Measurements from ENCODE around the gene RGS8. TPM values are rescaled to one million over a fixed set of nuclear protein-coding genes. Genes with fewer than 3 reads are reported as not detected.

Gene RGS8, protein sequence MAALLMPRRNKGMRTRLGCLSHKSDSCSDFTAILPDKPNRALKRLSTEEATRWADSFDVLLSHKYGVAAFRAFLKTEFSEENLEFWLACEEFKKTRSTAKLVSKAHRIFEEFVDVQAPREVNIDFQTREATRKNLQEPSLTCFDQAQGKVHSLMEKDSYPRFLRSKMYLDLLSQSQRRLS
- under 1 TPM; 0.04 to 0.08 TPM for total RNA-seq

GRCh38 chr1:182684116-182684828 lies at the start of gene RGS8:
Gene RGS8 (minus strand): TSS chr1:182684587. CDS start chr1:182669649, 14,938 bp downstream.
- no peak for ATAC-seq (replicated peaks)
- H3K27ac Mint-ChIP-seq = no peak within 1 kb of the TSS
- H3K4me1 Mint-ChIP-seq = no peaks in the 10 kb centered on the region

DNA sequence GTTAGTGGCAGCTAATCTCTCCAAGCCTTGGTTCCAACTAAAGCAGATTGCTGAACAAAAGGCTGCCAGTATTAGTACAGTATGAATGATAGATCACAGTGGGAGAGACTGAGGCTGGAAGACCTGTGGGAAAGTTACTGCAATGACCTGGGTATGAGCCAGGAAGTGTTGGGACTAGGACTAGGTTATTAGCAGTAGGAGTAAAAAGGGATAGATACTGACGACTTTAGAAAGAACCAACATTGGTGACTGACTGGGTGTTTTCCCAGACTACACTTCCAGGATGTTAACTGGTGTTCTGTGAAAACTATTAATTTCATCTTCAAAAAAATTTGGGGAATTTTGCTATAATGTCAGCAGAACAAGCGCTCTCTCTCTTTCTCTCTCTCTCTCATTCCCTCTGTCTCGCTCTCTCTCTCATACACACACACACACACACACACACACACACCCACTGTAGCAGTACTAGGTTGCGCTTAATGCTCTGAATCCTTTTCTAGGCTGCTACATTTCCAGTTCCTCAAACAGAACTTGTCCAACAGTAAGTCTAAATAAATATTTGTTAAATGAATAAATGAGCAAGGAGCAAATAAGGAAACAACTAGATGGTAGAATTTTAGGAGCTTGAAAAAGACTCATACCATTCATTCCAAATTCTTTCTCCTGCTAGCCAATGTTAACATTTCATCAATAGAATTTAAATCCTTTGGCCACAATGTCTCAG lies 47.6 kb upstream of the RGS8 start:
- Mint-ChIP-seq H3K9me3 (no peaks in the 10 kb centered on the region), H3K4me1 (no peaks in the 10 kb centered on the region), H3K27me3 (peaks cover 3% of the 10 kb centered on the region), H3K36me3 (ENCODE audit: low read depth) (no peaks in the 10 kb centered on the region), H3K27ac (no peak overlapping the region), H3K4me3 (no peak overlapping the region)
- no peak for ATAC-seq (replicated peaks)

More at GRCh38 chr1:182684116-182684828, at the start of gene RGS8:
- H3K9me3 Mint-ChIP-seq = no peaks in the 10 kb centered on the region
- H3K36me3 Mint-ChIP-seq (ENCODE audit: low read depth) = no peaks in the 10 kb centered on the region
- no peak within 1 kb of the TSS for H3K4me3 Mint-ChIP-seq
- peaks cover 22% of the 10 kb centered on the region for H3K27me3 Mint-ChIP-seq

GRCh38 chr1:182726912-182727311 lies 42.5 kb upstream of the RGS8 start:
- H3K27ac Mint-ChIP-seq = no peak overlapping the region
- H3K4me1 Mint-ChIP-seq = no peaks in the 10 kb centered on the region
- ATAC-seq (replicated peaks) = no peak
- no peaks in the 10 kb centered on the region for H3K9me3 Mint-ChIP-seq
- H3K36me3 Mint-ChIP-seq (ENCODE audit: low read depth) = no peaks in the 10 kb centered on the region
- no peak overlapping the region for H3K4me3 Mint-ChIP-seq
- H3K27me3 Mint-ChIP-seq = no peaks in the 10 kb centered on the region

DNA sequence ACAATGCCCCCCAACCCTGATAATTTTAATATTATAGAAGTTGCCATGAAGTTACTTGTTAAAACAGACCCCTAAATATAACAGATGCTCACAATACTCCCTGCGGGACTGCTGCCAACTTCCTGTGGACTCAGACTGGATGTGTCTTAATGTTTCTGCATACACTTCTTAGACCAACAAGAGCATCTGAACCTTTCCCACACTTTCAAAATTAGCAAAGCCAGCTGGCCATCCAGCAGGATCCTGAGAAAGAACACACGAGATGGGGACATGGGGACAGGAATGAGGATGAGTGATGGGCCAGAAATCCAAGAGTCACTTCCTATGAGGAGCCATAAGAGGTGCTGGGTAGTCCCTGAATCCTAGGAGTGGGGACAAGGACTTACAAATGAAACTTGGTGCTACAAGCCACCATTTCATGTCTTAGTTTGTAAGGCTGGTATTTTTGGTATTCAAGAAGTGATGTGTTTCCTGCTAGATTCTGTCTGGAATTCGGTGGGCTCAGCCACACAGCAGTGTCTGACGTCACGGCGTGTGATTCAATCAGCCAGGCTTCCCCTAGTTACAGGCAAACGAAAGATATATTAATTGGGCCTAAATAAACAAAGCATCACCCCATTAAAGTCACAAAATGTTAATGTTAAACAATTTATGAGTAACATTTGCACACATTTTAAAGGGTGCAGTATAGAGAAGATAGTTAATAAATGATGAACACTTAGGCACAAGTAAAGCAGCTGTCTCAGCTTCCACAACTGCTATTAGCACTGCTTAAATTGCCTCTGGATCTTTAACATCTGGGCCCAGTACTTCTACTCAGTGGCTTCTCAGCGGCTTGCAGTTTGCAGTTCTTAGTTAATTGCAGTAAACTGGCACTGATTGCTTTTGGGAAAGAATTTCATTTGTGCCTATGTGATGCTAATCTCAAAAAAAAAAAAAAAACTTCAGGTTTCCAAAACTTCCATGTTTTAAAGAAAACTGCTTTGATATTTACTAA lies 41.2 kb upstream of the RGS8 start:
- Mint-ChIP-seq H3K36me3 (ENCODE audit: low read depth) (no peaks in the 10 kb centered on the region), H3K4me1 (no peaks in the 10 kb centered on the region), H3K4me3 (no peak overlapping the region), H3K9me3 (no peaks in the 10 kb centered on the region), H3K27ac (no peak overlapping the region), H3K27me3 (no peaks in the 10 kb centered on the region)
- ATAC-seq (replicated peaks) = no peak

- ATAC-seq (replicated peaks) = no peak
- Mint-ChIP-seq H3K27me3 (no peaks in the 10 kb centered on the region), H3K4me1 (no peaks in the 10 kb centered on the region), H3K9me3 (no peaks in the 10 kb centered on the region), H3K36me3 (ENCODE audit: low read depth) (no peaks in the 10 kb centered on the region), H3K27ac (no peak overlapping the region), H3K4me3 (no peak overlapping the region)
These were observed 39.8 kb upstream of the RGS8 start for GRCh38 chr1:182724215-182724614.

GRCh38 chr1:182723200-182723599 lies 38.8 kb upstream of the RGS8 start:
- no peak for ATAC-seq (replicated peaks)
- H3K36me3 Mint-ChIP-seq (ENCODE audit: low read depth) = no peaks in the 10 kb centered on the region
- H3K27ac Mint-ChIP-seq = no peak overlapping the region
- no peak overlapping the region for H3K4me3 Mint-ChIP-seq
- no peaks in the 10 kb centered on the region for H3K27me3 Mint-ChIP-seq
- no peaks in the 10 kb centered on the region for H3K4me1 Mint-ChIP-seq
- no peaks in the 10 kb centered on the region for H3K9me3 Mint-ChIP-seq

GRCh38 chr1:182721525-182721924 lies 37.1 kb upstream of the RGS8 start:
- Mint-ChIP-seq H3K27ac (no peak overlapping the region), H3K27me3 (no peaks in the 10 kb centered on the region), H3K9me3 (no peaks in the 10 kb centered on the region), H3K4me1 (peaks cover 4% of the 10 kb centered on the region), H3K4me3 (no peak overlapping the region), H3K36me3 (ENCODE audit: low read depth) (no peaks in the 10 kb centered on the region)
- ATAC-seq (replicated peaks) = no peak

DNA sequence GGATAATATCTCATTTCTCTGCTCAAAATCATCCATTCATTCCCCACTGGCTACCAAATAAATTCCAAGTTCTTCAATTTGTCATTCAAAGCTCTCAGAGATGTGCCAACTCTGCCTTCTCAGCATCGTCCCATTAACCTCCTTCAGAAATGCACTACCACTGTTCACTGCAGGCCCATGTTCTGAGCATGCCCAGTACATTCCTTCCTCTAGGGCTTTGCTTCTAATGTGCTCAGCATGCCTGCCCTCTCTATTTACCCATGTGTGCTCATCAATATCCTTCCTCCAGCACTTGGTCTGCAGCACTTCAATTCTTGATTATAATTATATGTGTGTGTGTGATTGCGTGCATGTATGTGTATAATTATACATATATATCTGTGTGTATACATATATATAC lies 36.1 kb upstream of the RGS8 start:
- Mint-ChIP-seq H3K4me1 (peaks cover 4% of the 10 kb centered on the region), H3K27me3 (no peaks in the 10 kb centered on the region), H3K4me3 (no peak overlapping the region), H3K9me3 (no peaks in the 10 kb centered on the region), H3K27ac (no peak overlapping the region), H3K36me3 (ENCODE audit: low read depth) (no peaks in the 10 kb centered on the region)
- ATAC-seq (replicated peaks) = no peak

DNA sequence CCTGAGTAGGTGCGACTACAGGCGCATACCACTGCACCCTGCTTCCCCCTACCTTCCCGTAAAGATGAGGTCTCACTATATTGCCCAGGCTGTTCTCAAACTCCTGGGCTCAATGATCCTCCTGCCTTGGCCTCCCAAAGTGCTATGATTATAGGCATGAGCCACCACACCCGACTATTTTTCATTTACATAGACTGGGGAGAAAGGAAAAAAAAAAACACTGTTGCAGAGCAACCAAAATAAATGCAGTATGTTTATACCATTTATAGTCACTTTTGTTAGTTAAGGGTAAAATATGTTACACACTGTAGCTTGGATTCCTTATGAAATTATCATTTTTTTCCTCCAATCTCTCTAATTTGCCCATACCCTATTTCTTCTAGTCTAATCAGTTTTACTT lies 35.2 kb upstream of the RGS8 start:
- Mint-ChIP-seq H3K27ac (no peak overlapping the region), H3K36me3 (ENCODE audit: low read depth) (no peaks in the 10 kb centered on the region), H3K4me1 (peaks cover 4% of the 10 kb centered on the region), H3K4me3 (no peak overlapping the region), H3K27me3 (no peaks in the 10 kb centered on the region), H3K9me3 (no peaks in the 10 kb centered on the region)
- ATAC-seq (replicated peaks) = no peak

GRCh38 chr1:182718311-182718710 lies 33.9 kb upstream of the RGS8 start:
- H3K4me3 Mint-ChIP-seq = no peak overlapping the region
- H3K36me3 Mint-ChIP-seq (ENCODE audit: low read depth) = no peaks in the 10 kb centered on the region
- peaks cover 17% of the 10 kb centered on the region for H3K4me1 Mint-ChIP-seq
- no peak for ATAC-seq (replicated peaks)
- no peak overlapping the region for H3K27ac Mint-ChIP-seq
- H3K27me3 Mint-ChIP-seq = no peaks in the 10 kb centered on the region
- no peaks in the 10 kb centered on the region for H3K9me3 Mint-ChIP-seq

DNA sequence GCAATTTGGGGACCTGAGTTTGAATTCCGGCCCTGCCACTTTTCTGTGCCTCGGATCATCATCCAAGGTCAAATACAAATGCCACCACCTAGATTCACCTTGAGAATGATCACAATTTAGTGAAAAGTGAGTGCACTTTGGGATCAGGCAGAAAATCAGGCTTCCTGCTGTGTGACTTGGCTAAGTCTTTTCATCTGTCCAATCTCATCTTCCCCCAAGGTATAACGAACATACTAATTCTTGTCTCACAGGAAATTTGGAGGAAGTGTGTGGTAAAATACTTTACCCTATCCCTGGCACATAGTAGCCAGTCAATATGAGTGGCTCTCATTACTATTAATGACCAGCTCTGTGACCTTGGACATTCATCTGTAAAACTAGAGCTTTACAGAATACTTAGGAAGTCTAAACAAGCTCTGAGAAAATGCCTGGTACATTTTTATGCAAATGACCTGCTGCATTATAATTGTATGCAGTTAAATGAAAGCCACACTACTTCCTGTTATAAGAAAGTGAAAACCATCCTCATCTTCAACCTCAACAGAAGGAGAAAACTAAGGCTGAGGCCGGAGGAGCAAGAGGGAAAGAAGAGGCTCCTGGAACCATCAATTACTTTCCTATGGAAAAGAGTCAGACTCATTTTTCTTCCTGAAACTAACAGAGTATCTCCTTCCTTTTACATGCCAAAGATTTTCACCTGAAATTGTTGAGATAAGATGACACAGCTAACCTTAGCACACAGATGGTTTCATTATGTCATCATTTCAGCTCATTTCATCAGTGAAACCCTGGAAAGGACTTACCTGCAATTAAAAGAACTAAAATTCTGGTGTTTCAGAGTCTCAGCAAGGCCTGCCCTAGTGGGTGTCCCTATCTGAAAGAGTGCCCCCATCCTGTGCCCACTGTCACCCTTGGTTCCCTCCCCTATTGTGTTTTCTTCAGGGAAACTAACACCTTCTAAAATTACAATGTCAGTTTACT lies 32.6 kb upstream of the RGS8 start:
- ATAC-seq (replicated peaks) = peak; percentile 50
- H3K4me3 Mint-ChIP-seq = peak overlapping the region; percentile 19
- H3K9me3 Mint-ChIP-seq = no peaks in the 10 kb centered on the region
- no peak overlapping the region for H3K27ac Mint-ChIP-seq
- no peaks in the 10 kb centered on the region for H3K27me3 Mint-ChIP-seq
- no peaks in the 10 kb centered on the region for H3K36me3 Mint-ChIP-seq (ENCODE audit: low read depth)
- H3K4me1 Mint-ChIP-seq = peaks cover 17% of the 10 kb centered on the region

GRCh38 chr1:182715531-182715930 lies 31.1 kb upstream of the RGS8 start:
- H3K27ac Mint-ChIP-seq = no peak overlapping the region
- no peak overlapping the region for H3K4me3 Mint-ChIP-seq
- no peaks in the 10 kb centered on the region for H3K36me3 Mint-ChIP-seq (ENCODE audit: low read depth)
- H3K4me1 Mint-ChIP-seq = peaks cover 17% of the 10 kb centered on the region
- ATAC-seq (replicated peaks) = no peak
- H3K27me3 Mint-ChIP-seq = no peaks in the 10 kb centered on the region
- H3K9me3 Mint-ChIP-seq = no peaks in the 10 kb centered on the region

- peaks cover 17% of the 10 kb centered on the region for H3K4me1 Mint-ChIP-seq
- no peak for ATAC-seq (replicated peaks)
- H3K9me3 Mint-ChIP-seq = no peaks in the 10 kb centered on the region
- H3K27ac Mint-ChIP-seq = peak overlapping the region; percentile 47
- no peak overlapping the region for H3K4me3 Mint-ChIP-seq
- H3K27me3 Mint-ChIP-seq = no peaks in the 10 kb centered on the region
- no peaks in the 10 kb centered on the region for H3K36me3 Mint-ChIP-seq (ENCODE audit: low read depth)
These were observed 30.2 kb upstream of the RGS8 start for GRCh38 chr1:182714546-182714945.
